SK-N-SH (cell line): Measurements from ENCODE around the gene C10orf62. TPM values are rescaled to one million over a fixed set of nuclear protein-coding genes. Genes with fewer than 3 reads are reported as not detected.

Experiments used
- CTCF ChIA-PET: fragments of 300-600, 350-600 bp; formaldehyde crosslinking; extraction: SDS; loops from one replicate; lab custom pipeline; 2021; lab: Yijun Ruan, JAX
- POLR2A ChIA-PET: fragments of 350-600 bp; sonication (Branson Sonifier 250); formaldehyde crosslinking; extraction: SDS; loops from one replicate; lab custom pipeline; 2020; ENCODE audit warnings: antibody characterized with exemption, inconsistent platforms; lab: Yijun Ruan, JAX
- DNase-seq: peaks from one replicate; pipeline ENCODE4 v3.0.0; 2012
- H2AFZ ChIP-seq: fragments of 200-600 bp; sonication (generic); 2 replicates; pipeline ENCODE4 v1.8.1; 2016; ENCODE audit warnings: antibody characterized with exemption, mild to moderate bottlenecking, low read depth
- H3F3A ChIP-seq: fragments of 200-600 bp; sonication (generic); replicated peaks from 2 replicates; pipeline ENCODE3; 2016; ENCODE audit warnings: antibody characterized with exemption, mild to moderate bottlenecking; ENCODE audit not compliant: insufficient read depth
- H3K27ac ChIP-seq, 2 experiments: fragments of 200-500 bp in 1 of 2; fragments of 200-600 bp in 1 of 2; sonication (Bioruptor generic) in 1 of 2; sonication (generic), shearing (Covaris generic) in 1 of 2; 2 replicates each; pipeline versions ENCODE4 v1.5.1 to v1.6.1; 2014 to 2016; ENCODE audit warnings: low read depth in 2 of 2, inconsistent platforms in 1 of 2, low read length in 1 of 2, mild to moderate bottlenecking in 1 of 2, mixed read lengths in 1 of 2
- H3K27me3 ChIP-seq: fragments of 200-600 bp; sonication (generic), shearing (Covaris generic); 2 replicates; pipeline ENCODE4 v1.6.1; 2016; ENCODE audit warnings: mixed run types; ENCODE audit not compliant: insufficient read depth
- H3K36me3 ChIP-seq, 2 experiments: fragments of 200-500 bp in 1 of 2; fragments of 200-600 bp in 1 of 2; sonication (Bioruptor generic) in 1 of 2; sonication (generic) in 1 of 2; replicated peaks in 1 of 2; 2 replicates each; pipeline versions ENCODE3 to v1.5.1; 2014 to 2016; ENCODE audit warnings: low read length in 1 of 2, mild to moderate bottlenecking in 1 of 2; ENCODE audit not compliant: insufficient read depth in 2 of 2, control insufficient read depth in 1 of 2
- H3K4me1 ChIP-seq, 2 experiments: fragments of 200-500 bp in 1 of 2; fragments of 200-600 bp in 1 of 2; sonication (Bioruptor generic) in 1 of 2; sonication (generic), shearing (Covaris generic) in 1 of 2; 2 replicates each; pipeline versions ENCODE4 v1.5.1 to v1.6.1; 2014 to 2016; ENCODE audit warnings: low read depth in 1 of 2, low read length in 1 of 2, mixed run types in 1 of 2; ENCODE audit not compliant: insufficient read depth in 2 of 2, control insufficient read depth in 1 of 2
- H3K4me2 ChIP-seq: fragments of 200-600 bp; sonication (generic), shearing (Covaris generic); 2 replicates; pipeline ENCODE4 v1.6.1; 2017; ENCODE audit warnings: mixed run types
- H3K4me3 ChIP-seq, 2 experiments: fragments of 200-500 bp in 1 of 2; fragments of 200-600 bp in 1 of 2; sonication (Bioruptor generic) in 1 of 2; sonication (generic), shearing (Covaris generic) in 1 of 2; 2 replicates each; pipeline versions ENCODE4 v1.5.1 to v1.8.1; 2014 to 2016; ENCODE audit warnings: low read depth in 2 of 2, inconsistent platforms in 1 of 2, low read length in 1 of 2, mild to moderate bottlenecking in 1 of 2, mixed read lengths in 1 of 2, moderate library complexity in 1 of 2
- H3K79me2 ChIP-seq: fragments of 200-600 bp; sonication (generic); 2 replicates; pipeline ENCODE4 v1.8.1; 2017; ENCODE audit warnings: mild to moderate bottlenecking; ENCODE audit not compliant: insufficient read depth
- H3K9ac ChIP-seq: fragments of 200-600 bp; sonication (generic); 2 replicates; pipeline ENCODE4 v1.6.1; 2017; ENCODE audit warnings: mixed run types
- H3K9me2 ChIP-seq: fragments of 200-600 bp; sonication (generic); 2 replicates; pipeline ENCODE4 v1.6.1; 2017; ENCODE audit warnings: mixed run types
- H3K9me3 ChIP-seq: fragments of 200-600 bp; sonication (generic); 2 replicates; pipeline ENCODE4 v1.6.1; 2017; ENCODE audit warnings: mixed run types, mild to moderate bottlenecking, moderate library complexity
- H4K20me1 ChIP-seq: fragments of 200-600 bp; sonication (generic); 2 replicates; pipeline ENCODE4 v1.6.1; 2017; ENCODE audit warnings: mild to moderate bottlenecking, mixed run types; ENCODE audit not compliant: insufficient read depth
- CHD2 ChIP-seq: fragments of 150-350 bp; IDR thresholded peaks from 2 replicates; pipeline ENCODE4 v1.6.1; 2018; ENCODE audit warnings: low read length; ENCODE audit not compliant: partially characterized antibody
- ELF1 ChIP-seq: IDR thresholded peaks from 2 replicates; pipeline ENCODE4 v1.4.0; 2012
- EZH2phosphoT487 ChIP-seq: fragments of 200-600 bp; sonication (generic); IDR thresholded peaks from 2 replicates; pipeline ENCODE4 v1.6.1; 2017; ENCODE audit warnings: low read depth, mixed run types, mild to moderate bottlenecking, antibody characterized with exemption, moderate library complexity, borderline replicate concordance
- FOXJ3 ChIP-seq: sonication (generic); formaldehyde crosslinking; IDR thresholded peaks from 2 replicates; pipeline ENCODE4 v1.5.1; 2020; ENCODE audit warnings: mild to moderate bottlenecking, missing genetic modification reagents
- JUND ChIP-seq: IDR thresholded peaks from 2 replicates; pipeline ENCODE4 v1.4.0; 2012
- MEF2A ChIP-seq: IDR thresholded peaks from 2 replicates; pipeline ENCODE4 v1.4.0; 2012; ENCODE audit warnings: low read depth, borderline replicate concordance
- NFIC ChIP-seq: IDR thresholded peaks from 2 replicates; pipeline ENCODE4 v1.4.0; 2012; ENCODE audit warnings: borderline replicate concordance
- NRF1 ChIP-seq: IDR thresholded peaks from 2 replicates; pipeline ENCODE4 v1.6.1; 2012; ENCODE audit warnings: low read depth, mild to moderate bottlenecking, low read length
- POLR2AphosphoS5 ChIP-seq: IDR thresholded peaks from 2 replicates; pipeline ENCODE4 v1.6.1; 2012; ENCODE audit warnings: low read depth, low read length
- RAD21 ChIP-seq: IDR thresholded peaks from 2 replicates; pipeline ENCODE4 v1.6.1; 2012; ENCODE audit warnings: mild to moderate bottlenecking, low read length
- RFX5 ChIP-seq: IDR thresholded peaks from 2 replicates; pipeline ENCODE4 v1.6.1; 2012; ENCODE audit warnings: mild to moderate bottlenecking, improper control_type of control experiment, low read length
- RXRA ChIP-seq: IDR thresholded peaks from 2 replicates; pipeline ENCODE4 v1.4.0; 2012; ENCODE audit warnings: low read depth, mild to moderate bottlenecking, borderline replicate concordance
- SIN3A ChIP-seq: IDR thresholded peaks from 2 replicates; pipeline ENCODE4 v1.6.1; 2012; ENCODE audit warnings: low read depth, mild to moderate bottlenecking, low read length, moderate library complexity, borderline replicate concordance
- SMC3 ChIP-seq: IDR thresholded peaks from 2 replicates; pipeline ENCODE4 v1.6.1; 2012; ENCODE audit warnings: low read depth, low read length, improper control_type of control experiment
- YY1 ChIP-seq: IDR thresholded peaks from 2 replicates; pipeline ENCODE4 v1.4.0; 2012; ENCODE audit warnings: low read depth, mild to moderate bottlenecking
- WGBS: methylation state at CpG from one replicate; pipeline ENCODE4 v1.1.6; 2017; ENCODE audit warnings: low lambda C conversion rate; 5-methylcytosine and 5-hydroxymethylcytosine counted together
- polyA plus RNA-seq, 3 experiments: library from polyadenylated mRNA; depleted of rRNA; stranded (reverse); fragments of >200 nt; gene quantifications; 2 replicates each; pipeline ENCODE4 v1.2.3, GENCODE V29; 2012
- TF ChIP-seq, protein P1 (sequence below): IDR thresholded peaks from 2 replicates; pipeline ENCODE4 v1.4.0; 2012; ENCODE audit warnings: low read depth, borderline replicate concordance
- TF ChIP-seq, protein P2 (sequence below): fragments of 200-600 bp; sonication (generic); IDR thresholded peaks from 2 replicates; pipeline ENCODE4 v1.6.1; 2017; ENCODE audit warnings: antibody characterized with exemption, mild to moderate bottlenecking, moderate library complexity
- TF ChIP-seq, protein P3 (sequence below): IDR thresholded peaks from 2 replicates; pipeline ENCODE4 v1.4.0; 2012; ENCODE audit warnings: low read depth
- TF ChIP-seq, protein P4 (sequence below): IDR thresholded peaks from 2 replicates; pipeline ENCODE4 v1.6.1; 2012; ENCODE audit warnings: mild to moderate bottlenecking, low read depth, low read length, moderate library complexity
- TF ChIP-seq, protein P5 (sequence below): IDR thresholded peaks from 2 replicates; pipeline ENCODE4; 2012

Gene C10orf62
- polyA plus RNA-seq, 1 of the 3 experiments (the other 2 are of a cell fraction) = 0.07 TPM

DNA sequence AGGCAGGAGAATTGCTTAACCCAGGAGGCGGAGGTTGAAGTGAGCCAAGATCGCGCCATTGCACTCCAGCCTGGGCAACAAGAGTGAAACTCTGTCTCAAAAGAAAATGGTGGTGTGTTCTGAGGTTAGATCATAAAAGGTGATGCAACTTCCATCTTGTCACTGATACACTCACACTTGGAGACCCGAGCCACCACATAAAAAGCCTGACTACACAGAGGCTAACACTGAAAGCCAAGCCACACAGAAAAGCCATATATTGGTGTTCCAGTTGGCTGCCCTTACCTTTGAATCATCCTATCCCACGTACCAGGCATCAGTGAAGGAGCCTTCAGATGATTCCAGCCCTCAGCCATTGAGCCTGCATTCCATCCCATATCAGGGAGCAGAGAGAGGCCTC is 39.8 kb downstream of the C10orf62 start:
- H3K9me3 ChIP-seq = no peaks in the 10 kb centered on the region
- WGBS = 97% methylated on average over 5 of the region's 5 CpGs
- no peak overlapping the region for H2AFZ ChIP-seq
- CTCF ChIA-PET = interaction anchor here (0.8 kb wide), 1 partner anchor 76 kb away, joined by 3 read pairs; no protein-coding TSS in a partner anchor
- H3K9ac ChIP-seq = no peak overlapping the region
- no peak overlapping the region for H3K4me2 ChIP-seq
- peaks cover 17% of the 10 kb centered on the region for H3K79me2 ChIP-seq
- H3F3A ChIP-seq = peaks cover 6% of the 10 kb centered on the region
- TF ChIP-seq YY1 = no peak
- TF ChIP-seq RAD21 = no peak
- no peak for TF ChIP-seq EZH2phosphoT487
- TF ChIP-seq SMC3 = no peak
- TF ChIP-seq FOXJ3 = no peak
- no peak for TF ChIP-seq NRF1
- TF ChIP-seq JUND = no peak
- no peak for TF ChIP-seq POLR2AphosphoS5
- no peak for TF ChIP-seq NFIC
- TF ChIP-seq, protein P1, sequence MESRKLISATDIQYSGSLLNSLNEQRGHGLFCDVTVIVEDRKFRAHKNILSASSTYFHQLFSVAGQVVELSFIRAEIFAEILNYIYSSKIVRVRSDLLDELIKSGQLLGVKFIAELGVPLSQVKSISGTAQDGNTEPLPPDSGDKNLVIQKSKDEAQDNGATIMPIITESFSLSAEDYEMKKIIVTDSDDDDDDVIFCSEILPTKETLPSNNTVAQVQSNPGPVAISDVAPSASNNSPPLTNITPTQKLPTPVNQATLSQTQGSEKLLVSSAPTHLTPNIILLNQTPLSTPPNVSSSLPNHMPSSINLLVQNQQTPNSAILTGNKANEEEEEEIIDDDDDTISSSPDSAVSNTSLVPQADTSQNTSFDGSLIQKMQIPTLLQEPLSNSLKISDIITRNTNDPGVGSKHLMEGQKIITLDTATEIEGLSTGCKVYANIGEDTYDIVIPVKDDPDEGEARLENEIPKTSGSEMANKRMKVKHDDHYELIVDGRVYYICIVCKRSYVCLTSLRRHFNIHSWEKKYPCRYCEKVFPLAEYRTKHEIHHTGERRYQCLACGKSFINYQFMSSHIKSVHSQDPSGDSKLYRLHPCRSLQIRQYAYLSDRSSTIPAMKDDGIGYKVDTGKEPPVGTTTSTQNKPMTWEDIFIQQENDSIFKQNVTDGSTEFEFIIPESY = no peak
- no peak for TF ChIP-seq RXRA
- TF ChIP-seq RFX5 = no peak
- no peak overlapping the region for H3K27ac ChIP-seq
- H3K36me3 ChIP-seq = no peaks in the 10 kb centered on the region
- H3K27me3 ChIP-seq = no peaks in the 10 kb centered on the region
- no peak overlapping the region for H3K4me3 ChIP-seq
- H4K20me1 ChIP-seq = no peaks in the 10 kb centered on the region
- DNase-seq = no peak
- H3K4me1 ChIP-seq = peaks cover 4% of the 10 kb centered on the region in 2 experiments; a peak in 2 of 4 replicates
- POLR2A ChIA-PET = no interaction called here
- no peaks in the 10 kb centered on the region for H3K9me2 ChIP-seq

DNA sequence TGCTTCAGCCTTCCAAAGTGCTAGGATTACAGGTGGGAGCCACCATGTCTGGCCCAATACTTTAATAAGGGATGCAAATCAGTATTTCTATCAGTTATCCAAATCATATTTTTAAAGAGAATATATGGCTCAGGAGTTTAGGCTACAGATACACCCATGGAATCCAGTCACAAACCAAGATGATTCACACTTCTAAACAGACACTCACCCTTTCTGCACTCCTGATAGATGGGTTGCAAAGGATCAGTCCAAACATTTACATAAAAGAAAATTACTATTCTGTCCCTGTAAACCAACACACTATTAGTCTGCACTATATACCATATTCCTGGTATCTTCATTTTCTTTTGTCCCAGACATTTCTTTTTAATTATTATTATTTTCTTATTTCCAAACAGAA is 41.6 kb downstream of the C10orf62 start:
- Histone ChIP-seq H3K4me1 (peaks cover 4% of the 10 kb centered on the region in 2 experiments; a peak in 2 of 4 replicates), H3K27me3 (no peaks in the 10 kb centered on the region), H3K27ac (no peak overlapping the region), H3K9ac (no peak overlapping the region), H3K4me3 (no peak overlapping the region), H4K20me1 (no peaks in the 10 kb centered on the region), H3K79me2 (peaks cover 17% of the 10 kb centered on the region), H3K36me3 (no peaks in the 10 kb centered on the region), H2AFZ (no peak overlapping the region), H3K4me2 (no peak overlapping the region), H3K9me3 (no peaks in the 10 kb centered on the region), H3F3A (peaks cover 6% of the 10 kb centered on the region), H3K9me2 (no peaks in the 10 kb centered on the region)
- no peak for DNase-seq
- CTCF ChIA-PET = interaction anchor here (0.9 to 1.8 kb wide), 2 partner anchors 18 to 59 kb away, joined by 3 to 4 read pairs; no protein-coding TSS in a partner anchor
- POLR2A ChIA-PET = no interaction called here
- no peak for TF ChIP-seq CHD2
- TF ChIP-seq JUND = no peak
- TF ChIP-seq, protein P2, sequence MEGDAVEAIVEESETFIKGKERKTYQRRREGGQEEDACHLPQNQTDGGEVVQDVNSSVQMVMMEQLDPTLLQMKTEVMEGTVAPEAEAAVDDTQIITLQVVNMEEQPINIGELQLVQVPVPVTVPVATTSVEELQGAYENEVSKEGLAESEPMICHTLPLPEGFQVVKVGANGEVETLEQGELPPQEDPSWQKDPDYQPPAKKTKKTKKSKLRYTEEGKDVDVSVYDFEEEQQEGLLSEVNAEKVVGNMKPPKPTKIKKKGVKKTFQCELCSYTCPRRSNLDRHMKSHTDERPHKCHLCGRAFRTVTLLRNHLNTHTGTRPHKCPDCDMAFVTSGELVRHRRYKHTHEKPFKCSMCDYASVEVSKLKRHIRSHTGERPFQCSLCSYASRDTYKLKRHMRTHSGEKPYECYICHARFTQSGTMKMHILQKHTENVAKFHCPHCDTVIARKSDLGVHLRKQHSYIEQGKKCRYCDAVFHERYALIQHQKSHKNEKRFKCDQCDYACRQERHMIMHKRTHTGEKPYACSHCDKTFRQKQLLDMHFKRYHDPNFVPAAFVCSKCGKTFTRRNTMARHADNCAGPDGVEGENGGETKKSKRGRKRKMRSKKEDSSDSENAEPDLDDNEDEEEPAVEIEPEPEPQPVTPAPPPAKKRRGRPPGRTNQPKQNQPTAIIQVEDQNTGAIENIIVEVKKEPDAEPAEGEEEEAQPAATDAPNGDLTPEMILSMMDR = no peak
- TF ChIP-seq MEF2A = no peak
- TF ChIP-seq, protein P3, sequence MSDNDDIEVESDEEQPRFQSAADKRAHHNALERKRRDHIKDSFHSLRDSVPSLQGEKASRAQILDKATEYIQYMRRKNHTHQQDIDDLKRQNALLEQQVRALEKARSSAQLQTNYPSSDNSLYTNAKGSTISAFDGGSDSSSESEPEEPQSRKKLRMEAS = no peak
- TF ChIP-seq, protein P4, sequence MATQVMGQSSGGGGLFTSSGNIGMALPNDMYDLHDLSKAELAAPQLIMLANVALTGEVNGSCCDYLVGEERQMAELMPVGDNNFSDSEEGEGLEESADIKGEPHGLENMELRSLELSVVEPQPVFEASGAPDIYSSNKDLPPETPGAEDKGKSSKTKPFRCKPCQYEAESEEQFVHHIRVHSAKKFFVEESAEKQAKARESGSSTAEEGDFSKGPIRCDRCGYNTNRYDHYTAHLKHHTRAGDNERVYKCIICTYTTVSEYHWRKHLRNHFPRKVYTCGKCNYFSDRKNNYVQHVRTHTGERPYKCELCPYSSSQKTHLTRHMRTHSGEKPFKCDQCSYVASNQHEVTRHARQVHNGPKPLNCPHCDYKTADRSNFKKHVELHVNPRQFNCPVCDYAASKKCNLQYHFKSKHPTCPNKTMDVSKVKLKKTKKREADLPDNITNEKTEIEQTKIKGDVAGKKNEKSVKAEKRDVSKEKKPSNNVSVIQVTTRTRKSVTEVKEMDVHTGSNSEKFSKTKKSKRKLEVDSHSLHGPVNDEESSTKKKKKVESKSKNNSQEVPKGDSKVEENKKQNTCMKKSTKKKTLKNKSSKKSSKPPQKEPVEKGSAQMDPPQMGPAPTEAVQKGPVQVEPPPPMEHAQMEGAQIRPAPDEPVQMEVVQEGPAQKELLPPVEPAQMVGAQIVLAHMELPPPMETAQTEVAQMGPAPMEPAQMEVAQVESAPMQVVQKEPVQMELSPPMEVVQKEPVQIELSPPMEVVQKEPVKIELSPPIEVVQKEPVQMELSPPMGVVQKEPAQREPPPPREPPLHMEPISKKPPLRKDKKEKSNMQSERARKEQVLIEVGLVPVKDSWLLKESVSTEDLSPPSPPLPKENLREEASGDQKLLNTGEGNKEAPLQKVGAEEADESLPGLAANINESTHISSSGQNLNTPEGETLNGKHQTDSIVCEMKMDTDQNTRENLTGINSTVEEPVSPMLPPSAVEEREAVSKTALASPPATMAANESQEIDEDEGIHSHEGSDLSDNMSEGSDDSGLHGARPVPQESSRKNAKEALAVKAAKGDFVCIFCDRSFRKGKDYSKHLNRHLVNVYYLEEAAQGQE = no peak
- no peak for TF ChIP-seq ELF1
- no peak for TF ChIP-seq SIN3A
- no peak for TF ChIP-seq EZH2phosphoT487
- TF ChIP-seq, protein P5, sequence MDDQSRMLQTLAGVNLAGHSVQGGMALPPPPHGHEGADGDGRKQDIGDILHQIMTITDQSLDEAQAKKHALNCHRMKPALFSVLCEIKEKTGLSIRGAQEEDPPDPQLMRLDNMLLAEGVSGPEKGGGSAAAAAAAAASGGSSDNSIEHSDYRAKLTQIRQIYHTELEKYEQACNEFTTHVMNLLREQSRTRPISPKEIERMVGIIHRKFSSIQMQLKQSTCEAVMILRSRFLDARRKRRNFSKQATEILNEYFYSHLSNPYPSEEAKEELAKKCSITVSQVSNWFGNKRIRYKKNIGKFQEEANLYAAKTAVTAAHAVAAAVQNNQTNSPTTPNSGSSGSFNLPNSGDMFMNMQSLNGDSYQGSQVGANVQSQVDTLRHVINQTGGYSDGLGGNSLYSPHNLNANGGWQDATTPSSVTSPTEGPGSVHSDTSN = no peak
- TF ChIP-seq RAD21 = no peak
